Hematopoietic multipotent progenitor cell treated with erythropoietin and hydrocortisone succinate and interleukin-3 and kit ligand, for 6 days (in vitro differentiated cells): ENCODE measurements around the gene KCNH6.

Experiments
- DNase-seq: peaks from one replicate; pipeline ENCODE4 v3.0.0-alpha.2; 2015

The KCNH6 gene, protein sequence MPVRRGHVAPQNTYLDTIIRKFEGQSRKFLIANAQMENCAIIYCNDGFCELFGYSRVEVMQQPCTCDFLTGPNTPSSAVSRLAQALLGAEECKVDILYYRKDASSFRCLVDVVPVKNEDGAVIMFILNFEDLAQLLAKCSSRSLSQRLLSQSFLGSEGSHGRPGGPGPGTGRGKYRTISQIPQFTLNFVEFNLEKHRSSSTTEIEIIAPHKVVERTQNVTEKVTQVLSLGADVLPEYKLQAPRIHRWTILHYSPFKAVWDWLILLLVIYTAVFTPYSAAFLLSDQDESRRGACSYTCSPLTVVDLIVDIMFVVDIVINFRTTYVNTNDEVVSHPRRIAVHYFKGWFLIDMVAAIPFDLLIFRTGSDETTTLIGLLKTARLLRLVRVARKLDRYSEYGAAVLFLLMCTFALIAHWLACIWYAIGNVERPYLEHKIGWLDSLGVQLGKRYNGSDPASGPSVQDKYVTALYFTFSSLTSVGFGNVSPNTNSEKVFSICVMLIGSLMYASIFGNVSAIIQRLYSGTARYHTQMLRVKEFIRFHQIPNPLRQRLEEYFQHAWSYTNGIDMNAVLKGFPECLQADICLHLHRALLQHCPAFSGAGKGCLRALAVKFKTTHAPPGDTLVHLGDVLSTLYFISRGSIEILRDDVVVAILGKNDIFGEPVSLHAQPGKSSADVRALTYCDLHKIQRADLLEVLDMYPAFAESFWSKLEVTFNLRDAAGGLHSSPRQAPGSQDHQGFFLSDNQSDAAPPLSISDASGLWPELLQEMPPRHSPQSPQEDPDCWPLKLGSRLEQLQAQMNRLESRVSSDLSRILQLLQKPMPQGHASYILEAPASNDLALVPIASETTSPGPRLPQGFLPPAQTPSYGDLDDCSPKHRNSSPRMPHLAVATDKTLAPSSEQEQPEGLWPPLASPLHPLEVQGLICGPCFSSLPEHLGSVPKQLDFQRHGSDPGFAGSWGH

DNA sequence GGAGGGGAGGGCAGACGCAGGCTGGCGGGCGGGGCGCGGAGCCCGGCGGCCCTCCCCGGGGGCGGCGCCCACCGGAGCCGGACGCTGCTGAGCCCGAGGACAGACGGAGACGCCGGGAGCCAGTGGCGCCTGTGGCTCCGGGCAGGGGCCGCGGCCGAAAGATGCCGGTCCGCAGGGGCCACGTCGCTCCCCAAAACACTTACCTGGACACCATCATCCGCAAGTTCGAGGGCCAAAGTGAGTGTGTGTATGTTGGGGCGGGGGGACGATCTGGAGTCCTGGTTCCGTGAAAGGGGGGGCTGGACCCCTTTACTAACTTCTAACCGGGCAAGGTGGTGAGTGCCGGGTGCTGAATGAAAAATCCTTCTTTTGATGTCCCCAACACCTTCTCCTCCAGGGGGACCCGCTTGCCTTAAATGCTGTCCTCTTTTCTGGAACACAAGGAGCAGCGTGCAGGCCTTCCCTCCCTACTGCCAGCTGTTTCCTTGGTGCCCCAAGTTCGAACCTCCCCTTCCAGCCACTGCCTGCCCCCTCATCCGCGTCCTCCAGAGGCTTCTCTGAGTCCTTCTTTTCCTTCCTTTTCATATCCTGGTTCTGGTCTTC, at the start of gene KCNH6:
Gene KCNH6 (plus strand): TSS at position 106 of the 603 bp plus-strand sequence. CDS start 56 bp downstream, at position 162.
- peak; percentile 27 for DNase-seq

DNA sequence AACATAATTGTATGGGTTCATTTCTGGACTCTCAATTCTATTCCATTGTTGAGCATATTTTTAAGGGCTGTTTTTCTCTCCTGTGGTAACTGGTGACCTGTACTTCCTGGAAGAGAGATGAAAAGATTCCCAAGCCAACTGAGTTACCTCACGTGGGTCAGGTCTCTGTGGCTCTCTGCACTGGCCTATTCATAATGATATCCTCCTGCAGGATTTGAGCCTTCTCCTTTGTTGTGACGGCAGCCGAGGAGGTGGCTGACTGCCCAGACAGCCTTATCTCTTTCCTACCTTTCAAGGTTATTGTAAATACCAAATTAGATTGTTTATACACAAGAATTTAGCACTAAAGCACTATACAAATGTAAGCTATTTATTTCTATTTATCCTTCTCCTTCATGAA, 49.0 kb upstream of the KCNH6 start:
- no peak for DNase-seq

DNA sequence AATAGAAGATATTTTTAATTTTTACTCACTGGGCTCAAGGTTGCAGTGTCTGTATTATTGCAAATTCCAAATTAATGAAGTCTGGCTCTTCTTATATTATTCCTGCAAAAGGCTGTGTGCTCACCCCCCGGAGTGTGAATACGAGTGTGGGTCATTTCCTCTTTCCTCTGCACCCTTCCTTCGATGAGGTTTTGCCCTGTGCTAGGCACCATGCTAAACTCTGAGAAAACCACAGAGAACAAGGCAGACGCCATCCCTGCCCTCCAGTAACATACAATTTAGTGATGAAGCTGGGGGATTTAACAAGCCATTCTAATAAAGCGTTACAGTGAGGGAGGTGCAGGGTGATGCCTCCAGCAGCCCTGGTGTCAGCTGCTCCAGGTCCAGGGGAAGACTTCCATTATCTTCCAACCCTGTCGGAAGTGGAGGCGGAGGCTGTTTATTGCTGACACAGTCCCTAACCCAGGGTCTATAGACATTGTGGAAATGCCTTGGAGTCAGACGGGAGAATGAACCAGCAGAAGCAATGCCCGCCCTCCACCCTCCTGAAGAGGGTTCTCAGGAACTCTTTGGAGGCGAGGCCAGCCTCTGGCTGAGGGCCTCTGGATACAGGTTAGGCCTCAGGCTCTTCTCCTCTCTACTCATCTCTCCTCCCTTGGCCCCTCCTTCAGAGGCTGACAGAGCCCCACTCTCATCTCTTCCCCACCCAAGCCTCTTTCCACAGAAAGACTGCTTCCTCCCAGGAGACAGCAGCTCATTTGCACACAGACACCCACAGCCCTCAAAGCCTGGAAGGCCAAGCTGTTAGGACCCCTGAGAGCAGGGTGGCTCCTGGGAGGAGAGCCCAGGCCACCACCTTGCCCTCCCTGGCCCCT, 48.3 kb upstream of the KCNH6 start:
- DNase-seq: no peak

DNA sequence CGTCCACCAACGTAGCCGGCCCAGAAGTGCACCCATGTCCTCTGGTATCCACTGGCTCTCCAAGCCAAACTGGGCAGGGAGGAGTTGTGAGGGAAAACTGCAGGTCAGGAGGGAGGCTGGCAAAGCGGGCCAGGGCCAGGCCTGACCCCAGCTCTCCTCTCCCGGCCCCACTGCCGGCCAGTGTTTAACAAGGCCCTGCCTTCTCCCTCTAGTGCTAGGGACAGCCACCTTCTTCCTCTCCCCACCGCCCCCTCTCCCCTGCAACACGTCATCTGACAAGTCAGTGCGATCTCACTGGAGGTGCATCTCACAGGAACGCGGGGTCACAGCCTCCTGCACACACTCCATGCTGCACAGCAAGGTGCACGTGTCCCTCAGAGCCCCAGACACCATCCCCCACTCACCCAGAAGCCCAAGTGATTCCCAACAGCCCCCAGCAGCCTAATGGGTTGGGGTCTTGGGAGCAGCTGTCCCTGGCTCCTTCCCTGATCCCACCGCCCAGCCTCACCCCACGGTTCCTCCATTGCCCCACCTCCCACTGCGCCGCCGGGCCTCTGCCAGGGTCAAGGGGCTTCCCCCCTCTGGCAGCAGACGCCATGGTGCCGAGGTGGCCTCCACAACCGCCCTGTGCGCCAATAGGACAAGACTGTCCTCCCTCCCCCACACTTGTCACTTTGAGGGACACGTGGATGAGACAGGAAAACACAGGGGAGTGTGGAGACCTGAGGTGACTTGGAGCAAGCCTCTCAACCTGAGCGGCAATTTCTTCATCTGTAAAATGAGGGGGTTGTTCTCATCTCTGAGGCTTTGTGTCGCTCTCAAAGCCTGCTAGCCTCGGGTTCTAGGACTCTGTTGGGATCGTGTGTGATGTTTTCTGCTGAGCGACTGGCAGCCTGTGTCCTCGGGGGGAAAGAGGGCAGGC, 47.4 kb upstream of the KCNH6 start:
- no peak for DNase-seq

DNA sequence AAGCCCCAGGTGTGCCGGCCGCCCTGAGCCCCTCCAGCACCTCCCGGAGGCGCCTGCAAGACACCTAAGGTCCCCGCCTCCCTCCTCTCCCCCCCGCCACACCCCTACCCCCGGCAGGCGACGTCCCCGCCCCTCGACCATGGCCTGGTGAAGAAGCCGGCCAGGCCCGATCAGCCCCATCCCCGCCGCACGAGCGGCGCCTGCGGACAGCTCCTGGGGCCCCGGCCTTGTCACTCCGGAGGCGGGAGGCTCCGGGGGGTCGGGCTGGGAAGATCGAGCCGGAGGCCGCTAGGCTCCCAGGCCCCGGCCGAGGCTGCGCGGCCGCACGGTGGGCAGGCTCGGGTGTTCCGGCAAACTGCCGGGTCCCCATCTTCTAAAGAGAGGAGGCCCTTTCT, 46.7 kb upstream of the KCNH6 start:
- peak; percentile 35 for DNase-seq

DNA sequence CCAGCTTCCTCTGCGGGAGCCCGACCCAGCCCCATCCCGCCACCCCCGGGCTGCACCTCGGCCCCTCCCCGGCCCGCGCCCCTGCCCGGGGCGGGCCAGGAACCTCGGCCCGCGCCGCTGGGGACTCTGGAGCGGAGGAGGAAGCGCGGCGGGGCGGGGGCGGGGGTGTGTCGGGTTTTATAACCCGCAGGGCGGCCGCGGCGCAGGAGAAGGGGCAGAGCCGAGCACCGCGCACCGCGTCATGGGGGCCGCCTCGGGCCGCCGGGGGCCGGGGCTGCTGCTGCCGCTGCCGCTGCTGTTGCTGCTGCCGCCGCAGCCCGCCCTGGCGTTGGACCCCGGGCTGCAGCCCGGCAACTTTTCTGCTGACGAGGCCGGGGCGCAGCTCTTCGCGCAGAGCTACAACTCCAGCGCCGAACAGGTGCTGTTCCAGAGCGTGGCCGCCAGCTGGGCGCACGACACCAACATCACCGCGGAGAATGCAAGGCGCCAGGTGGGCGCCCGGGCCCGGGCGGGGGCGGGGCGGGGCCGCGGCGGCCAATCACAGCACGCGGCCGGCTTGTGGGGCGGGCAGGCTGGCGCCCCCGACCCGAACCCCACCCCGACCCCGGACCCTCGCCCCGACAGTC, 46.2 kb upstream of the KCNH6 start, which contains the start of gene ACE:
Gene ACE (plus strand): TSS at position 208 of the 626 bp plus-strand sequence. CDS start 34 bp downstream, at position 242.
- peak; percentile 59 for DNase-seq

DNA sequence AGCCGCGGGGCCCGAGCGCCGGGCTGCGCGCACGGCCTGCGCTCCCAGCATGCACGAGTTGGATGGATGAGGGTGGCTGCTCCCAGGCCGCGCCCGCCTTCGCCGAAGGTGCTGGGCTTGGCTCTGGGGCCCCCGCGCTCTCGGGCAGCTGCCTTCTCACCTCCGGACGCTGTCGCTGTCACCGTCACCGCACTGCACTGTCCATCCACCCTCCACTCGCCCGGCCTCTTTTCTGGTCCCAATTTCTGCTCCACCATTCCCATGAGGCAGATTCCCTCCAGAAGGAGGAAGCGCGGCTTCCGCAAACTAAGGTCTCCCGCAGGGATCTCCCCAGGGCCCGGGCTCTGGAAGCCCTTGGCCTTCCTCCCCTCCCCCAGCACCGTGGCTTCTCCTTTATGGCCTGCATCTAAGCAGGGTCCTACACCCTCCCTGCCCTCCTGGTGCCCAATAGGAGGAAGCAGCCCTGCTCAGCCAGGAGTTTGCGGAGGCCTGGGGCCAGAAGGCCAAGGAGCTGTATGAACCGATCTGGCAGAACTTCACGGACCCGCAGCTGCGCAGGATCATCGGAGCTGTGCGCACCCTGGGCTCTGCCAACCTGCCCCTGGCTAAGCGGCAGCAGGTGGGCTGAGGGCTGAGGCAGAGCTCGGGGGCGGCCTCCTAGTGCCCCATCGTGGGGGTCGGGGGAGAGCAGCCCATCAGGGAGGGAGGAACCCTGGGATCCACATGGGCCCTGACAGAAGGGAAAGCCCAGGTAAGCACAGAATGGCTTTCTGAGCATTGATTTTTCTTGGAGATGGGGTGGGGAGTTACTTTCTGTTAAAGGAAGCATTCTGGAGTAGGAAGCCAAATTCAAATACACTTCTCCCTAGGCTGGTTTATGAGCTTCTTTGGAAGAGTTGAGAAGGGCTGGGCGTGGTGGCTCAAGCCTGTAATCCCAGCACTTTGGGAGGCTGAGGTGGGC, 45.4 kb upstream of the KCNH6 start:
- peak; percentile 27 for DNase-seq

DNA sequence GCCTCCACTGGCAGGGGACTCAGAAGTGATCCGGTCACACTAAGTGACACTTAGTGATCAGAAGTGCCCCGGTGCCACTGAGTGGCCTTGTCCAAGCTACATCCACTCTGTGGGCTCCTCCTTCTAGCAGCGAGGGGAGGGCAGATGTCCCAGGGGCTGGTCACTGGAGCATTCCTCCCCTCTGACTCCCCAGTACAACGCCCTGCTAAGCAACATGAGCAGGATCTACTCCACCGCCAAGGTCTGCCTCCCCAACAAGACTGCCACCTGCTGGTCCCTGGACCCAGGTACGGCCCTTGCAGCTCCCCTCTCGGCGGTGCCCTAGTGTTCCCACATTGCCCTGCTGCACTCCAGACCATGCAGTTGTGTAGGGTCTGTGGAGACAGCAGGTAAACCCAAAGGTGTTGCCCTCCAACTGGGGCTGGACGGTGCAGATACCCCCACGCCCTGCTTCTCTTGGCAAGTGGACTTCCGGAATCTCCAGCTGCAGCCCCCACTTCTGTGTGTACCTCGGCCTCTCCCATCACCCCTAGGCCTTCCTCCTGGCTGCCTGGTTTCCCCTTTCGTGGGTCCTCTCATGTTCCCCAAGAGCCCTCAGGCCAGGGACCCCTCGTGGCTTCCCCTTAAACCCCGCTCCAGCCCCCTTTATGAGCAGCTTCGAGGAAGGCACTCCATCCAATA, 44.2 kb upstream of the KCNH6 start:
- DNase-seq: peak; percentile 94

DNA sequence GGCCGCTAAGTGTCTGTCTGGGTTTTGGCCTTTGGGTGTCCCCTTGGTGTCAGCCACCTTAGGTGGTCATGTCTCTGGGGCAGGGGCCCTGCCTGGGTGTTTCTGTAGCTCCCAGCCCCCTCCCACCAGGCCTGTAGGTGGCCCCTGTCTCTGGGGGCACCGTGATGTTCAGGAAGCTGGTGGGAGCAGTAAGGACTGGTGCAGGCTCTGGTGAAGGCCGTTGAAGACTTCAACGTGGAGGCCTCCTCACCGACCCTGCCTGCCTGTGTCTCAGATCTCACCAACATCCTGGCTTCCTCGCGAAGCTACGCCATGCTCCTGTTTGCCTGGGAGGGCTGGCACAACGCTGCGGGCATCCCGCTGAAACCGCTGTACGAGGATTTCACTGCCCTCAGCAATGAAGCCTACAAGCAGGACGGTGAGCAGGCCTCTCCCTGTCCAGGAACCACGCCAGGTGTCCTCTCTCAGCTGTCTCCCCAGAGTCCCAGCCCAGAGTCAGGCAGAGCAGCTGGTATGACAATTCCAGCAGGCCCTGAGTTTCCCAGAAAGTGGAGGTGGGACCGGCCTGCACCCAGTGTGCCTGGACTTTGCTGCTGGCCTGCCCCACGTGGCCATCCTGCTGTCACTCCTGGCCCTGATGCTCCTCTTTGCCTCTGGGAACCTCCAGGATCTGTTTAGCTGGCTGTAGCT, 43.5 kb upstream of the KCNH6 start:
- no peak for DNase-seq

DNA sequence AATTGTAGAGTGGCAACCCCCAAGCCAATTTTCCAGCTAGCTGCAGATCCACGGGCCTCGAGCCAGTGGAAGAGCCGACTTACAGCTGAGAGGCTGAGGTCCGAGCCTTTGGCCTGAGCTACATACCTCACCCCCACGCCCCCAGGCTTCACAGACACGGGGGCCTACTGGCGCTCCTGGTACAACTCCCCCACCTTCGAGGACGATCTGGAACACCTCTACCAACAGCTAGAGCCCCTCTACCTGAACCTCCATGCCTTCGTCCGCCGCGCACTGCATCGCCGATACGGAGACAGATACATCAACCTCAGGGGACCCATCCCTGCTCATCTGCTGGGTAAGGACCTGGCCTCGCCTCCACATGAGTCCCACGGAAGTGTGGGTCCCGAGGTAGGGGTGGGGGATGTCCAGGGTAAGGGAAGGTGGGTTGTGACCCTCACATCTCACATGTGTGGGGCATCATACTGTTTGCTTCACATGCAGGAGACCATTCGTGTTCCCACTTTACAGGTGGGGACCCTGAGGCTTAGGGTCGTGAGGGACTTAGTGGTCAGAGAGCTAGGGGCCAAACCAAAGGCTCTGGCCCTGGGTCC, 42.9 kb upstream of the KCNH6 start:
- no peak for DNase-seq

DNA sequence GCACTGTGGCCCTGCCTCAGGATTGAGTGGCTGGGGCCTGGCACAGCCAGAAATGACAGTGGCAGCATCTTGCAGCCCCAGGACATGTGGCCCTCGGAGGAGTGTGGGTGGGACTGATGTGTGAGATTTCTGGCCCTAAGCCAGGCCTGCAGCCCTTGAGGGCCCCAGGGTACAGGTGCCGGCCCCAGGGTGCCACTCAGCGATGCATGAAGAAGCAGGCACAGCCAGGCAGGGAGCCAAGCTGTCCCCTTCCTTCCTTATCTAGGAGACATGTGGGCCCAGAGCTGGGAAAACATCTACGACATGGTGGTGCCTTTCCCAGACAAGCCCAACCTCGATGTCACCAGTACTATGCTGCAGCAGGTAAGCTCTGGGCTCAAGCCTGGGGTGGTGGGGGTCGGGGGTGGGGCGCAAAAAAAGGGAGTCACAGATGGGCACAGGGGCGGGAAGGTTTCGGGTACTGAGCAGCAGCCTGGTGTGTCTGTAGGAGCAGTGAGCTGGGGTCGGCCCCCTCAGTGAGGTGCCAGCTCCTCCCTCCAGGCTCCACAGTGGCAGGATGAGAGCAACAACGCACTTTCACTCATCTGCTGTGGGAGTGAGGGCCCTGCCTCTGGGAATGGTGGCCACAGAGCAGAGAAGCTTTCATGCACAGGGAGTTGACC, 42.2 kb upstream of the KCNH6 start:
- DNase-seq: peak; percentile 35

DNA sequence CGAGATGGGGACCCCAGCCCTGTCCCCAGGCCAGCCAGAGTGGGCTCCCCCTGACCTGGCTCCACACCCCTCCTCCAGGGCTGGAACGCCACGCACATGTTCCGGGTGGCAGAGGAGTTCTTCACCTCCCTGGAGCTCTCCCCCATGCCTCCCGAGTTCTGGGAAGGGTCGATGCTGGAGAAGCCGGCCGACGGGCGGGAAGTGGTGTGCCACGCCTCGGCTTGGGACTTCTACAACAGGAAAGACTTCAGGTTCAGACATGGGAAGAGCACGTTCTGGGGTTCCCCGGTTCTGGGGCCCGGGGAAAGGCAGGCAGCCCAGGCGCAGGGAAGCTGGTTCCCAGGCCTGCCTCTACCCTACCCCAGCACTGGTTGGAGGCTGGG, 41.7 kb upstream of the KCNH6 start:
- no peak for DNase-seq

DNA sequence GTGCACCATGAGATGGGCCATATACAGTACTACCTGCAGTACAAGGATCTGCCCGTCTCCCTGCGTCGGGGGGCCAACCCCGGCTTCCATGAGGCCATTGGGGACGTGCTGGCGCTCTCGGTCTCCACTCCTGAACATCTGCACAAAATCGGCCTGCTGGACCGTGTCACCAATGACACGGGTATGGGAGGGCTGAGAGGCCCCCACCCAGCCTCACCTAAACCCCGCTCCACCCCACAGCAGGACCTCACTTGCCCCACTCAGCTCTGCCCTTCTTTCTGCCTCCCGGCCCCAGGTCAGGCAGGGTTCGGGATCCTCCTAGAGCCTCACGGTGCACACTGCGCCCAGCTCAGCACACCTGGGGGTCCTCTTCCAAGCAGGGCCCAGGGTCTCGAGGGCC, 40.6 kb upstream of the KCNH6 start:
- no peak for DNase-seq

DNA sequence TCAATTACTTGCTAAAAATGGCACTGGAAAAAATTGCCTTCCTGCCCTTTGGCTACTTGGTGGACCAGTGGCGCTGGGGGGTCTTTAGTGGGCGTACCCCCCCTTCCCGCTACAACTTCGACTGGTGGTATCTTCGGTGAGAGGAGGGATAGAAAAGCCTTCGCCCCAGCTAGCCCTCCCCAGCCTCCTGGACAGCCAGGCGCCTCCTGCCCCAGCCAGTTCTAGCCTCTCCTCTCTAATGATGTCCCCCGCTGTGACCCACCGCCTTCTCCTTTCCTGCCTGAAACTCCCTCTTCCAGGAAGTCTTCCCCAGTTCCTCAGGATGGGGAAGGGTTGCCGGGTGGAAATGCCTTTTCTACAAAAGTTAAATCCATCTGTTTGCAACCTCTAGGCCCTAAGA, 40.1 kb upstream of the KCNH6 start:
- DNase-seq: no peak

DNA sequence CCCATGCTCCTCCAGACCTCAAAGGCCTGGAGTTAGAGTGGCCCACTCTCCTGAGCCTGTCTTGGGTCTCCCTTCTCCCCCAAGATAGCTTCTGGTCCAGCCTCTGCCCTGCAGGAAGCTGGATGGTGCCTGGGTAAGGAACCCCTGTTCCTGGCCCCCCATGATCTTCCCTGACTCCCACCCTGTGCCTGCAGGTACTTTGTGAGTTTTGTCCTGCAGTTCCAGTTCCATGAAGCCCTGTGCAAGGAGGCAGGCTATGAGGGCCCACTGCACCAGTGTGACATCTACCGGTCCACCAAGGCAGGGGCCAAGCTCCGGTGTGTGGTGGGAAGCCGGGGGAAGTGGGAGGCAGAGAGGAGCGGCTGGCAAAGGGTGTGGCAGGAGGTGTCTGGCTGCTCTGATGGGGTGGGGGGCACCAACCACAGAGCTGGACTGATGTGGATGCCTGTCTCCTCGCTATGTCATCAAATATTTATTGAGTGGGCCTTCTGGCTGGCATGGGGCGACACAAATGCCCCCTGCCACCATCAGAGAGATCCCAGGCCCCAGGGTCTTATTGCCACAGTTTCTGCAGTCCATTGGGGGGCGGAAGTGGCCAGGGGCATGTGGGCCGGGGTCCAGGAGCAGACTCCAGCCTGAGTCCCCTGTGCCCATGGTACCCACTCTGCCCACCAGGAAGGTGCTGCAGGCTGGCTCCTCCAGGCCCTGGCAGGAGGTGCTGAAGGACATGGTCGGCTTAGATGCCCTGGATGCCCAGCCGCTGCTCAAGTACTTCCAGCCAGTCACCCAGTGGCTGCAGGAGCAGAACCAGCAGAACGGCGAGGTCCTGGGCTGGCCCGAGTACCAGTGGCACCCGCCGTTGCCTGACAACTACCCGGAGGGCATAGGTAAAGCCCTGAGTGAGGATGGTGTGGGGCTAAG, 39.2 kb upstream of the KCNH6 start:
- no peak for DNase-seq
